Cerebellar cortex (tissue), 1 donor: ENCODE measurements around the gene NOTUM.
"Not testable (repeated sequence)": the region's sequence is repeated elsewhere in the genome, so short reads cannot be mapped to it uniquely, and the experiment has no call there.

Experiments used
- DNase-seq: peaks from one replicate; pipeline ENCODE4 v3.0.0-alpha.2; 2015; ENCODE audit warnings: low spot score

Gene NOTUM

DNA sequence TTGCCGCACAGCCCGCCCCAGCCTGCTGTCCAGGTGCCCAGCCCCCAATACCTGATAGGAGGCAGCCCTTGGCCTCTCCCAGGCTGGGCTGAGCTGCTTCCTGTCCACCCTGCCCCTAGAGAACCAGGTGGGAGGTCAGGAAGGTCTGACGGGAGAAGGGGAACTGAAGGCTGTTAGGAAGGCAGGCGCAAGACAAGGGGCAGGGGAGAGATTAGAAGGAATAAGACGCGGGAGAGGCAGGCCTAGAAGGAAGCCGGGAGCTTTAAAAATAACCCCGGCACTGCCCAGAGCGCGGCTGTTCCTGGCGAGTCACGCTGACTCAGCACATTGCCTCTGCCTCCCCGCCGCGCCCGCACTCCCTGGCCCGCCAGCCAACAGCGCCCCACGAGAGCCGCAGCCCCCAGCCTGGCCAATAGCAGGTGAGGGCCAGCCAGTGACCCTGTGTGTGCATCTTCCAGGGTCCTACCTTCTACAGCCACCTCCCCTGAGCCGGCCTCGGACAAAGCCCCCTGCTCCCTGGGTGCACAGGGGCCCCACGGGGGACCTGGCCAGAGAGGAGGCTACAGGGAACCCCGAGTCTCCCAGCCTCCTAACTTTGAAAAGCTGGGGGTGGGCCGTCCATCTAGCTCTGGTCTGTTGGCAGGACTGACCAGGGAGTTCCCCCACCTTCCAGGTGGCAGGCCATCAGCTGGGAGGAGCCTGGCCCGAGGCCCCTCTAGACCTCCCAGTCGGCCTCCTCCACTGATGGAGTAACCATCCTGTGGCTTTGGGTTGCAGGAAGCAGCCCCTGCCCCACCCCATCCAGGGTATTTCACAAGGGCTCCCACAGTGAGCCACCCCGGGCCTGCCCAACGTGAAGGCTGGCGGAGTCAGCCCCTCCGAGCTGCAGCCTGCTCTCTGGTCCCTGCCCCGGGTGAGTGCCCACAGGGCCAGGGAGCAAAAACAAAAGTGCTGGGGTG lies 37.4 kb downstream of the NOTUM start:
- peak; percentile 51 for DNase-seq

DNA sequence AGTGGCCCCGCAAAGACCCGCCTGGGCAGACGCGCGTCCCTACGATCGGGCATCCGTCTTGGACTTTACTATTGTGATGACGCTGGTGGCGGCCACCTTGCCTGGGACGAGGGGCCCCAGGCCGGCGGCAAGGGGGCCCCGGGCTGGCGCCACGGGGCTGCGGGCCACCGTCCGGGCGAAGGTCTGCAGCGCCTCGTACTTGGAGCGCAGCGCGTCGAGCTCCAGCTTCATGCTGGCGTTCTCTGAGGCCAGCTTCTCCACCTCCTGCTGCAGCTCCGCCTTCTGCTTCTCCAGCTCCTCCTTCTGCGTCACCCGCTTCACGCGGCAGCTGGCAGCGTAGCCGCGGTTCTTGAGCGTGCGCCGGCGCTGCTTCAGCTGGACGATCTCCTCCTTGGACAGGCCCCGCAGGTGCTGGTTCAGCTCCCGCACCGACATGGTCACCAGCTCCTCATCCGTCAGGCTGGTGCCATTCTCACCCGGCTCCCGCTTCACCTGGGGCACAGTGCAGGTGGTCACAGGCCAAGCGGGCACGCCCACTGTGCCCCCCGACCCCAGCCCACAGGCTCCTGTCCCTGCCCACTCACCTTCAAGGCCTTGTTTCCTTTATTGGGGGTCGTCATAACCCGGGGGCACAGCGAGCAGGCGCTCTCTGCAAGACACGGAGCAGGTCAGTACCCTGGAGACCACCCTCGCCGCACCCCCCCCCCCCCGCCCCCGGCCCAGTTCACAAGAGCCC lies 38.3 kb downstream of the NOTUM start:
- DNase-seq: no peak

DNA sequence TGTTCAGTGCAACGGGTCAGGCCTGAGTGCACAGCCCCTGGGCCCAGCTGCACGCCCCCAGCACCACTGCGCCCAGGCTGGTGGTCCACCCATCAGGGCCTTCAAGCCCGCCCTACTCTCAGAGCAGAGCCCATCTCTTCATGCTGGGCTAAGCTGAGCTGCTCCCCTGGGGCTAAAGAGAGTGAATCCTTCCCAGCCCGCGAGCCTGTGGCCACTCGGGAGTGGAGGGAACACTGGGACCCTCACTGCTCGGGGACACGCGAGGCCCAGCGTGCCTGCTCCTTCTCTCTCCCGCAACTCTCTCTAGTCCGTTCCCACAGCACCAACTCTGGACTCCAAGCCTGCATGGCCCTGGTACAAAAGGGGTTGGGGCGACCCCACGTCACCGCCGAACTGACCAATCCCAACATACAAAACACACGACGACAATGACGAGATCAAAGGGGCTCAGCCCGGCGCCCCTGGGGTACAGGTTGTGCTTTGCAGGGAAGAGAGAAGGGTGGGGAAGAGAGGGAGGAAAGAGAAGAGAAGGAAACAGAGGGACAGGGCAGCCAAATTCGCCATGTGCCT lies 38.9 kb downstream of the NOTUM start:
- no peak for DNase-seq

DNA sequence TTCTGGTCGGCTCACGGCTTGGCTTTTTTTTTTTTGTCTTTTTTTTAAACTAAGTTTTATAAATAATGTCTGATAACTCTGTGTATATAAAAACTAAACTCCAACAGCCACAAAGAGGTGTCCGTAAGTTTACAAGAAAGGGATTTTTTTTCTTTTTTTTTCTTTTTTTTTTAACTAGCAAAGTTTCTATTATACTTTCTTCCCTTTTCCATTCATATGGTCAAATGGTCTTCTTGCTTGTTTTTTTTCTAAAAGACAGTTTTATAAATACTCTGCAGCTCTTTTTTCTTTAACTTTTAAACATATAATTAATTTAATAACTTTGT lies 39.5 kb downstream of the NOTUM start:
- no peak for DNase-seq

DNA sequence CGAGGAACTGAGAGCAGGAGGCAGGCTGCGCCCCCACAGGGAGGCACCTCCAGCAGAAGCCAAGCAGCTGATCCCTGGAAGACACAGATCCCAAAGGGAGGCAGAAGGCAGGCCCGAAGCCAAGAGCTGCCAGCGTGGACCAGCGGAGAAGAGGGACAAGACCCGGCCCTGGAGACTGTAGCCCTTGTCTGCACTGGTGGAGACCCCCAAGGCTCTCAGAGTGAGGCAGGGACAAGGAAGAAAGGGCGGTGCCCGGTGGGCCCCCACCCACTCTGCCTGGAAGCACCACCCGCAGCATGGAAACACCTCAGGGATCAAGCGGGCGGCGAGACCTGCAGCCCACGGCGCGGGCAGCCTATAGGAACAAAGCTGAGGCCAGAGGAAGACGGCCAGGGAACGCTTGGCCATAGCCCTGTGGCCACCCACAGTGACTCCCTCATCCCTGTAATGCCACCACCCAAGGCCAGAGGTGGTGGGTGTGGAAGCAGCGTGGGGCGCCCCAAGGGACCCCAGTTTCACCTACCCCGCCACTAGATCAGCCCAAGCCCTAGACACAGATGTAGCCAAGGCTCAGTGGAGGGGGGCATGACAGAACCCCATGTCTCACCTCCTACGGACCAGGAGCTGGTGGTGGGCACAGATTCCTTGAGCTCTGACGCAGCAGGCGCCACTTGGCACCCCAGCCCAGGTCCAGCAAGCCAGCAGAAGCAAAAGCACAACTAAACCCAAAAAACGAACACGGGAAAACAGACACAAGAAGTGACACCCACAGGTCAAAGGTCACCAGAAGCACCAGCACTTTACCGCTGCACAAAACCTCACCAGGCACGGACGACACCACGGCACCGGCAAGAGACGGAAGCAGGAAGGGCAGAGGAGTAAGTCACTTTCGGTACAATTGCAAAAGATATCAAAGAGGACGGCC lies 40.1 kb downstream of the NOTUM start:
- DNase-seq: no peak

DNA sequence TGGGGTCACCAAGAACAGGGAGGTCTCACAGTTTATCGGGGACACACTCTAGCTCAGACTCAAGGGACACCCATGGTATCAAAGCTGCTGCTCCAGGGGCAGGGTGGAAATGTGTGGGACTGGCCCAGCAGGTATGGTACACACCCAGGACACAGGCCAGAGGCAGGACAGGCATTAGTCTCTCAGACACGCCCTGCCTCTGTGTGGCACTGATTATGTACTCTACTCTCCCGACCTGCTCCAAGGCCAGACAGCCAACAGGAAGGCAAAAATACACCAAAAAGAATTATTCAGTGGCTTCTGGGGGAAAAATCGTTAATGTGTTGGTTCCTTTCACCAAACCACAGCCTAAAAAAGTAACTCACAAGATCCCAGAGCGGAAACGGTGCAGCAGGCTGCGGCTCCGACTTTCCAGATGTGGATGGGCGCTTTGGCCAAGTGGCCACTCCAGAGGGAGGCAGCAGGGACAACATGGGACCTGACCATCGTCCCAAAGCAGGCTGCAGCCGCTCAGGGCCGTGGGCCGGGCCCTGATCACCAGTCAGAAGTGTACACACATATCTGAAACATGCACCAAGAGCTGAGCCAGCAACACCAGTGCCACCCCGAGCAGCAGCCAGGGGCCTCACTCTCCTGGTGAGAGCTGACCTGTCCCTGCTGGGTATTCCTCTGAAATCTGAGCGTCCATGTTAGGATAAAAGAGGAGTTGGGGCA lies 42.0 kb downstream of the NOTUM start:
- DNase-seq: no peak

DNA sequence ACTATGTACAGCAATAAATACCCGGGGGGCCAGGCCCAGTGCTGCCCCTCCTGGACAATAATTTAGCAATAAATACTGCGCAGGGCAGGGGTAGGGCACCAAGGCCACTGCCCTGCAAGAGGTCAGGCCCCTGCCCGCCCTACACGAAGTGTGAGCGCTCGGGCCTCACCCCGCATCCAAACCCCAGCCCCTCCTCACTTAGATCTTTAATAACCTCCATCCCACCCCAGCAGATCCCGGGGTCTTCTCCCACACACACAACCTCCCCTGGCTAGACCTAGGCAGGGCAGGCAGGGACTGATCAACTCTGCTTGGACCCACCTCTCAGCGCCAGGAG lies 42.7 kb downstream of the NOTUM start:
- DNase-seq: not testable (repeated sequence)

DNA sequence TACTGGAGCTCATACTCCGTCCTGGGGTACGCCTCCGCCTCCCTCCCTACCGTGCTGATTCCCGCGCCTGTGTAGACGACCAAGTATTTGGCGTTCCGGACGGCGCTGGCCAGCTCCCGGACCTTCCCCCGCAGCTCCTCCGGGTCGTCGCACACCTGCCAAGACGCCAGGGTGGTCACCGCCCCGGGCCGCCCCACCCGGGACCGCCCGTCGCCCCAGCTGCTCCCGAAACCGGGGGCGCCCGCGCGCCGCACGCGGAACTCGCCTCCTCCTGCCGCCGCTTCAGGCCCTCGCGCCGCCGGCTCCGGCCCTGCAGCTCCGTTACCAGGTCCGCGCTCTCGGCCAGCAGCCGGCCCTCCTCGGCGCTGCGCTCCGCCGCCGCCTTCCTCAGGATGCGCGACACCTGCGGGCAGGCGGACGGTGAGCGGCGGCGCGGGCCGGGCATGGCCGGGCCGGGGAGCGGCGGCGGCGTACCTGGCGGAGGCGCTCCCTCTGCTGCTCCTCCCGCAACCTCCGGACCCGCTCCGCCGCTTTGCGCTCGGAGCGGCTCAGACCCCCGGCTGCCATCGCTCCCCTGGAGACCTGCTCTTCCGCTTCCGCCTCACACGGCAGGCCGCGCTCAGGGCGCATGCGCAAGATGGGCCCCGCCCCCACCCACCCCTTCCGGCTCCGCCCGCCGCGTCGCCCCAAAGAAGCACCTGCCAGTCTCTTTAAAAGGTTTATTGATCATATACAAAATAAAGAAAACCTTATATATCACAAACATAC lies 43.2 kb downstream of the NOTUM start, which contains the start of gene SIRT7:
TSS of gene SIRT7 (minus strand) at position 612 of the 768 bp plus-strand sequence. CDS start at position 567, 45 bp downstream.
- DNase-seq: peak; percentile 78

DNA sequence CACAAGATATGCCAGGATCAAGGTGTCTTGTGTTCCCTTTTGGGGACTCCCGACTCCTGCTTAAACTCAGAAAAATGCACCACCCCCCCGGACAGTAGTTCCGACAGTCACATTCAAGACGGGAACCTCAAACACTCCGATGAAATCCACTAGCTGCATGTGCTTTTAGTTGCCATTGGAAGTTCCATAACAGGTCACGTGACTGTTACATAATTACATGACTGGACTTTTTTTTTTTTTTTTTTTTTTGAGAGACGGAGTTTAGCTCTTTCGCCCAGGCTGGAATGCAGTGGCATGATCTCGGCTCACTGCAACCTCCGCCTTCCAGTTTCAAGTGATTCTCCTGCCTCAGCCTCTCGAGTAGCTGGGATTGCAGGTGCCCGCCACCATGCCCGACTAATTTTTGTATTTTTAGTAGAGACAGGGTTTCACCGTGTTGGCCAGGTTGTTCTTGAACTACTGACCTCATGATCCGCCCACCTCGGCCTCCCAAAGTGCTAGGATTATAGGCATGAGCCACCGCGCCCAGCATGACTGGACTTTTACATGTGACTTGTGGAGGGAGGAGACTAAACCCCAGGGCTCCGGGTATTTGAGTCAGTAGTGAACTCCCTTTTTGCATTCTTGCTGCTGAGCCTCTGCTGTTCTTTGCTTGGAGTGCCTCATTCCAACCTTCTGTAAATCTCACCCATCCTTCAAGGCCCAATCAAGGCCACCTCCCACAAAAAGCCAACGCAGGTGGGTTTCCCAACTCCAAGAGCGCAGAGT lies 44.6 kb downstream of the NOTUM start:
- no peak for DNase-seq

DNA sequence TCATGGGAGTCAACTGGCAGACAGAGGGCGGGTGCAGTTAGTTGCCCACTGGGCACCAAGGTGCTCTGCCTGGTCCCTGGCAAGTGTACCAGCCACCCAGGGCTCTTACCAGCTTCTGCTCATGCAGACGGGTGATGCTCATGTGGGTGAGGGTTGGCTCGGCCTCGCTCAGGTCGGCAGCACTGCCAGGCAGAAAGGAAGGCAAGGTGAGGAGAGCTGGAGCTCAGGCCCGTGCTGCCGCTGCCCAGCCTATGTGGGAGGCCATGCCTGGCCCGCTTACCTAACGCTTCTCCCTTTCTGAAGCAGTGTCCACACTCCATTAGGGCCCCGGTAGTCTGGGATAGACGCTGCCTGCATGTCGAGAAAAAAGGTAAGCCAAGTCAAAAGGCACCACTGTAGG lies 45.7 kb downstream of the NOTUM start:
- no peak for DNase-seq

DNA sequence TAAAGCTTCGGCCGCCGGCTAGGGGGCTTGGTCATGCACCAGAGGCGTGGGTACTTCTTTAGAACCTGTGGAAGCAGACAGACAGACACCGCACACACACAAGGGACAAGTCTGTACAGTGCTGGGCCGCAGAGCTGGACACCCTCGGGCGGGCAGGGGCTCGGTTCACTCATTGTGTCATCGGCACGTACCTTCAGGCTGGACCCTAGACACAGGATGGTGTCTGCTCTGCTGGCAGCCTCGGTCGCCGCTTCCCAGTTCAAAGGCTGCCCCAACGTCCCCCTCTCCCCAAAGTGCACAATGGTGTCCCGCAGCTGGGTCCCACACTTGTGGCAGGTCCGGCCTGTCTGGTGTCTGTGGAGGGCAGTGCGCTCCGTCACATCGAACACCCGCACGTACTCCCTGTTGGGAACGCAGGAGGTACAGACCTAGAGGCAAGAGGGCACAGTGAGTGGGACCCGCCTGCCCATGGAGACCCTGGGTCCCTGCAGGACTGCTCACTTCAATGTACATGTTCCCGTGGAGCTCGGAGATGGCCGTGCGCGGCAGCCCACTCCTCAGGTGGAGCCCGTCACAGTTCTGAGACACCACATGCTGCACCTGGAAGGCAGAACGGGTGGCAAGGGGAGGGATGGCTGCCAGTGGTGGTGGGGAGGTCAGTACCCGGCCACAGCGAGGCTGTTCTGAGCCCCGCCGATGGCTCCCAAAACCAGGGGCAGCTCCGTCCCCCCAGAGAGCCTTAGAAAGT lies 46.7 kb downstream of the NOTUM start:
- DNase-seq: no peak

DNA sequence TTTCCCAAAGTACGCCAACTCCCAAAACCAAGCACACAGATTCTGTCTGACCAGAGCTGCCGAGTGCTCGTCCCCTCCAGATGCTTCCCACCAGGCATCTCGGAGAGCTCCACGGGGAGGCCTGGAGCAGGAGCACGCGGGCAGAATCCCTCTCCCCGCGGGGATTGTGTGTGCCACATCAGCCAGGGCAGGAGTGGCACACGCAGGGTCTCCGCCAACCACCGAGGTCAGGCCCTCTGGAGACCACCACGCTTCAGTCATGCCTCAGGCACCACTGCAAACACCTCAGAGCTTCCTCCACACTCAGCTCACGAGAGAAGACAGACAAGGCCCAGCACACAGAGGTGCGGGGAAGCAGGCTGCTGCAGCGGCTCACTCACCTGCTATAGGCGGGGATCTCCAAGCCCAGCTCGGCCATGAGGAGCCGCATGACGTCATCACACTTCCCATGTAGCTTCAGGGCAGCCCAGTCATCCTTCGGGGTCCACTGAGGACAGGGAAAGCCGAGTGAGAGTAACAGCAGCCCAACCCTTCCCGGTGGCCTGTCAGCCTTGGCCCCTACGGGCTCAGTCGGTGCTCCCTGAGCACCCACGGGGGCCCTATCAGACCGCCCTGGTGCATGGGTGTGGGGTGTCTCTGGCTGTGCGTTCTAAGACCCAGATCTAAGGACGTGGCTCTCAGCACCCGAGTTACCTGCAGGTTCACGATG lies 47.4 kb downstream of the NOTUM start:
- no peak for DNase-seq

DNA sequence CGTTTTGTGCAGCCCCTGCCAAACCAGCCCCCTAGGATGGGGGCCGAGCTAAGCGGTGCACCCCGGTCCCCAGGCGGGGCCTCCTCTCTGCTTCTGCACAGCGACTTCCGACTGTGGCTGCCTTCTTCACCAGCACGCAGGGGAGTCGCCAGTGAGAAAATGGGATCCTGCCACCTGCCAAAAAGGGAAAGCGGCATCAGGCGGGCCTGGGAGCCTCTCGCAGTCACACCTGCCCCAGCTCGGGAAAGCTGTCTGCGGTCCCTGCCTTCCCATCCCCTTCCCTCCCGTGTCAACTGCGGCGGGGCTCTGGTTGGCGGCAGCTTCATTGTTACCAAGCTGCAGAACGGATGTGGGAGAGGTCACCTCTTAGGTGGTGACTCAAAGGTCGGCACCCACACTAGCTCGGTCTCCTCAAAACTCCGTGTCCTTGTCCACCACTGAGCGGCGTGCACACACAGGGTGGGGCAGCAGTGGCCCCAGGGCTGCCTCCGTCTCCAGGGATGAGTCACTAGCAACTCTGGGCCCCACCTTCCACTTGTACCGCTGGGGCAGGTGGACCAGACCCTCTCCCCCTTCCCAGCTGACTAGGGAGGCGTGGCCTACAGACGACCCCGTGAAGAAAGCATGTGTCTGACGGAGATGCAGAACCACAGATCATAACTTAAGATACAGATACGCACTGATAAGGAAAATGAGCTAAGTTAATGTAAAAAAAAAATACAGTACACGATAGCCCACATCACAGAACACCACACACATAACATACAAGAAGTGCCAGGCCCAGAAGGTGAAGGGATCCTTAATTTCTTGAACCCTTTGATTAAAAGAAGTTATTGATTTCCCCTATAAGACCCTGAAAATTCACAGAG lies 48.3 kb downstream of the NOTUM start:
- DNase-seq: no peak

DNA sequence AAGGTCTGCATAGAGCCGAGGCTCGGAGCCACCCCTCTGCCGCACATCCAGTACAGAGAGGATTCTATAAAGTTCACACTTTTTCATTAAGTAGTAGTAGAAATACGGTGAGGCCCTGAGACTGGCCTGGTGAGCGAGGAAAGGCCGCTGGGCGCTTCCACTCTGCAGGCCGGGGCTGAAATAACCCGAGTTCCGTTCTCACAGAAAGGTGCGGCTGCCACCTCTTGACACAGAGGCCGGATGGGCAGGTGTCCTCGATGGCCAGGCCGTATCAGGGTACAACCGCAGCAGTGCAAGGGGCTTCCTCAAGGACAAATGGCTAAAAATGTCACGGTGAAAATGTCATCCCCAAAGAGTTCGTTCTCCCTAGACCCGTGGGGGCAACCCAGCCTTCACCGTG lies 49.0 kb downstream of the NOTUM start:
- DNase-seq: no peak

DNA sequence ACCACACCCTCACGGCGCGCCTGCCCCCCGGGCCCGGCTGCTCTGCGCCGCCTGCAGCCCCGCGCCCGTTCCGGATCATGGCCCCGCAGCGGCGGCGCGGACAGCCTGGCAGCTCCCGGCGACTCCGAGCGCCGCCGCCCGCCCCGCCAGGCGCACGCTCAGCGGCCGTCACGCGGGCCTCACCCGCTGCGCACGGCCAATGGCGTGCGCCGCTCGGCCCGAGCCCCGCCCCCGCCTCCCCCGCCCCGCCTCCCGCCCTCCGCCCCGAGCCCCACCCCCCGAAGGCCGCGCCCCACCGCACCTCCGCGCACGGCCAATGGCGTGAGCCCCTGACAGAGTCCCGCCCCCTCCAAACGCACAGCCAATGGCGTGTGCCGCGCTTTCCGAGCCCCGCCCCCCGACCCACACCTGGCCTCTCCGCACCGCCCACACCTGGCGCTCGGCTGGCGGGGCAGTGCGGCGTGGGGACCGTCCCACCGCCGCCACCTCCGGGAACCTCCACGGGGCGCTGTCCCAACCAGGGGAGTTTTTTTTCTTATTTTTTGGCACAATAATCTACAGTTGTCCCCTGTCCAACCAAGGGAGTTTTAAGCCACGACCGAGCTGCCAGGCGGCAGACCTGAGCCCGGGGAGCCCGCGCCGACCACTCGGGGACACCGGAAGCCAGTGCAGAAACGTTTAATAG lies 49.6 kb downstream of the NOTUM start, which contains the start of gene PCYT2:
TSS of gene PCYT2 (minus strand) at position 123 of the 685 bp plus-strand sequence. CDS start at position 79, 44 bp downstream.
- peak; percentile 91 for DNase-seq

DNA sequence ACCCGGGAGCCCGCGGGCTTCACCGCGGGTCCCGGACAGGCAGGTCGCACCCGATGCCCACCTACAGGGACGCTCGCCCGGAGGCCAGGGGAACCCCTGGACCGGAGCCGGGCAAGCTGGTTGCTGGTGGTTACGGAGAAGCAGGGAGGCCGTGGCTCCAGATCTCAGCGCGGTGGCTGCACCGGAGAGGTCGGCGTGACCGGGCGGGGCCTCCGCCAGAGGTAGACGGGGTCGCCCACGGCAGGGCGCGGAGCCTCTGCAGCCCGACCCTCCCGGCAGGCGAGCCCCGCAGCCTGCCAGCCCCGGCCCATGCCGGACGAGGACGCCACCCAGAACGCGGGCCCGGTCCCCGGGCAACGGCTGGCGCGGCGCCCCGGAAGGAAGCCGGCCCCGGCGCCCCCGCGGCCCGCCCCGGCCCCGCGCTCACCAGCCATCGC lies 50.1 kb downstream of the NOTUM start:
- no peak for DNase-seq
